GM11168 (cell line): ENCODE measurements around the gene RUNX1.

Experiments
- in situ Hi-C: fragments of 300-500 bp; cut with MboI; formaldehyde crosslinking; loops from one replicate; pipeline ENCODE4 v1.12.0; 2022; ENCODE audit warnings: low sequenced_read_pairs; ENCODE audit not compliant: unreplicated experiment

RUNX1 gene

DNA sequence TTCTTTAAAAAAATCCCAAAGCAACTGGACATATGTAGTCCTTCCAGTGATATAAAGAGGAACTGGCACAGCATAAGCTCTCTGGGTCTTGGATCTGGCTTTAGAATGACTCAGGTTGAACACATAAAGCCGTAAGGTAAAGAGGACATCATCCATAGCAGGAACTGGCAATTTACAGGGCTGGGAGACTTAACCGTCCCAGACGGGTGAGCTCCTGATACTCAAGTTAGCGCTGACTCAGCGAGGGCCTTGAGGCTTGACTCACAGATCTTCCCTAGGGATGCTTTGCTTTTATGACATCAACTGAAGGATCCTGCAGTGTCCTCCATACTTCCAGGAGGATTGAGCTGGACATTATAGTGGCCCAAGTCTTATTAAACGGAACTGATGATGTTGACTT is 226.2 kb downstream of the RUNX1 start:
- in situ Hi-C loops: no loop called here

DNA sequence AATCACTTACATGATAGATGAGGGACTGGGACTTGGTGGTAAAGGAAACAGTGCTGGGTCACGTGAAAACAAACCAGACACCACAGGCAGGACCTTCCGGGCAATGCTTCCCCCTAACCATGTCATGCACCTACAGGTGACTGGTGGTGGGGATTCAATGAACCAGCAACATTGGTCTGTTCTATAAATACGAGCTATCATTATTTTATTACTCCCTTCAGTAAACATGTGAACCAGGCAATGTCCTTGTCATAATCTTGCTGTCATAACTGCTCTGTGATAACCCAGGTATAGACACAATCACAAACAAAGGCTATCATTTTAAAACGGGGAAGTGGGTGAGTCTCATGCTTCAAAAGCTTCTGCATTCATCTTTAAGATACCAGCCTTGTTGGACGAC is 226.9 kb downstream of the RUNX1 start:
- in situ Hi-C loops: no loop called here

DNA sequence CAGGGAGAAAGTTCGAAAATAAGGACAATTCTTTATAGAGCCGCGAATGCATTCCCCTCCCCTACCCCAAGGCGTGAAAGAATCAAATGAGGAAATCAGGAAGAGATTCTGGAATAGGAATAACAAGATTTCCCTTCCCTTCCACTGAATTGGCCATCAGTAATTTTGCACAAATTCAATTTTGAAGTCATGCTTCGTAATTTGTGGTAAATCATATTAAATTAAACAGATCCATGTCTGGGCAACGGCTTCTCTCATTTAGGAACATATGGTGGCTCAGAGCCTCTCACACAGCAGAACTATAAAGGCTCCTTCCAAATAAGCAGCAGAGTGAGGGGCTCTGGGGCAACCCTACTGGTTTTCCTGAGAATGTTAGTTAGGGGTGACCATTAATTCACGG is 227.4 kb downstream of the RUNX1 start:
- in situ Hi-C loops: no loop called here

DNA sequence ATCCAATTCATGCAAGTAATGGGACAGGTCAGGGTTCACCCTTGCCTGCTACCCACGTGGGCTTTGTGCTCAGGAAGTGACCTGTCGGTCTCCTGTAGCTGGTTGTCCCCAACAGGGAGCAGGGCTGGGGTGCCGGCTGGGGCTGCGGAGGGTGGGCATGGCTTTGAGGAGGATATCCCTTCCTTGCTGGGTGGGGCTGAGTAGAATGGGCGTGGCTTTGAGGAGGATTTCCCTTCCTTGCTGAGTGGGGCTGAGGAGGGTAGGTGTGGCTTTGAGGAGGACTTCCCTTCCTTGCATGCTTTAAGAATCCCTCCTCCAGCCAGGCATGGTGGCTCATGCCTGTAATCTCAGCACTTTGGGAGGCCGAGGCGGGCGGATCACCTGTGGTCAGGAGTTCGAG is 229.1 kb downstream of the RUNX1 start:
- in situ Hi-C loops: no loop called here

DNA sequence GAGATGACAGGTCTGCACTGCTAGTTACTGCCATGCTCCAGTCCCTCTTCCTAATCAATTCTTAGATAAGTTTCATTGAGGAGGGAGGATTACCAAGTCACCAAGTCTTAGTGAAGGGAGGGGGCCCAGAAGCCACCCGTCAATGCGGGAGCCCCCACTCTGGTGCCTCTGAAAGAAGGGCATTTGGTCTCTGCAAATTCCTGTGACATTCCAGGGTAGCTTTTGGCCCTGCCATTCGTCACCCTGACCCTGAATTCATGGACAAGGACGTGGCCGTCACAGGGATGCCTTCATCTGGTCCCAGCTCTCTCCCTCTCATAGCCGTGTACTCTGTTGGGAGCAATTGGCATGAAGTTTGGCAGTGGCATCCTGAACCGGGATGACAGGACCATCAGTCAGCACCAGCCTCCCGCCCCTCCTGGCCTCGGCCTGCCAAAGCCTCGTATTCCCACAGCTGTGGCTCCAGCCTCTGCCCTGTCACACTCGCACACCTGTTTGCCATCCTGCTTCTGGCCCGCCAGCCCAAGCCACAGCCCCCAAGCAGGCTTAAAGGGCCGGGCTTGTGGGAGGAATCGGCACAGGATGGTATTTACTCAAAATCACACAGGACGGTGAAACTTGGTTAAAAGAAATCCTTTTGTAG is 229.6 kb downstream of the RUNX1 start:
- in situ Hi-C loops: no loop called here

DNA sequence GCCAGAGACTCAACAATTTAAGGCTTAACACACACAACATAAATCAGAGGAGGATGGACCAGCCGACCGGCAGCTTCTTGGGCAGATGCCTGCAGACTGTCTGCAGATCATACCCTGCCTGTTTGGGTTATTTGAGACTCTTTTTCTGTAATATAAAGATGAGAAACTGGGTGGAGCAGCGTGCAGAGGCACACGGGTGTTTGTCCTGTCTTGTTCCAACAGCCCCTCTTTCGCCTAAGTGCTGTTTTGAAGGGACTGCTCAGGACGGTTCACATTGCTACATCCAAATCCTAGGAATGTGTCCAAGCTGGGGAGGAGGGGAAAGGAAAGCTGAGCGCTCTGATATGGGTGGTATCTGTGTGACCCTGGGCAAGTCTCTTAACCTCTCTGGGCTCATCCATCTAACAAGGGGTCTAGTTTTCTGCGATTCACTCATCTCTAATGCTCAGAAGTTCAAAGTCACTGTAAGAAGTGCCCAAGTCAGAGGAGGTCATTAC is 230.4 kb downstream of the RUNX1 start:
- in situ Hi-C loops: no loop called here

DNA sequence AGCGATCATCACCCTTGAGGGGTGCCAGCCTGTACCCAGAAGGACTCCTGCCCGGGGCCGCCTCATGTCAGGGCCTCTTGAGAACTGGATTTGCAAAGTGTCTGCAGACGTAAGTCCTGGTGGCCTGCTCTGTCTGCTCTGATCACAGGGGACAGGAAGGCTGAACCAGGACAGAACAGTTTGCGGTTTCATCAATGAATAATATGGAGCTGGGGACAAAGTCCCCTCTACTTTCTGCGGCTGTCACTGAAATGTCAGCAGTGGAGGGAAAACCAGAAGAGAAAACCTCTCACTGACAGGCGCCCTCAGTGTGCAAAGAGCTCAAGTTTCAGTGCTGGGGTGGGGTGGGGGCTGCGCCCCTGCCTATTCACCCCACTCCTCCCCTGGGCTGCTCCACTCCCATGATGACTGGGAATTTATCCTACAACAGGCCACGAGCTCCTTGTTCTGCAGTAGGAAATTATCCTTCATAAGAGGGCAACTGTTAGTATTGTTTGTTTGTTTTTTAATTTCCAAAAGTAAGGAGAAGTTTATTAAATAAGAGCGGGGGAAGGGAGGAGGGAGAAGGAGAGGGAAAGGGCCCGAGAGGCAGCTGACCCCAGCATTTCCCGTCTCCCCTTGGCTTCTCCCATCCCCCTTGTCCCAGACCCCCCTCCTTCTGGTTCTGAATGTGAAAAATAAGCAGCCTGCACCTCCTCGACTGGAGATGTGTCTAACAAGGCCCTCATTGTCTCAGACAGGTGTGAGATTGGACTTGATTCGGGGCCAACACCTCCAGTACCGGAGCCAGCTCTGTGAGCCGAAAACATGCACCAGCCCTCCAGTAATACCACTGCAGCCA is 231.1 kb downstream of the RUNX1 start:
- in situ Hi-C loops: no loop called here

DNA sequence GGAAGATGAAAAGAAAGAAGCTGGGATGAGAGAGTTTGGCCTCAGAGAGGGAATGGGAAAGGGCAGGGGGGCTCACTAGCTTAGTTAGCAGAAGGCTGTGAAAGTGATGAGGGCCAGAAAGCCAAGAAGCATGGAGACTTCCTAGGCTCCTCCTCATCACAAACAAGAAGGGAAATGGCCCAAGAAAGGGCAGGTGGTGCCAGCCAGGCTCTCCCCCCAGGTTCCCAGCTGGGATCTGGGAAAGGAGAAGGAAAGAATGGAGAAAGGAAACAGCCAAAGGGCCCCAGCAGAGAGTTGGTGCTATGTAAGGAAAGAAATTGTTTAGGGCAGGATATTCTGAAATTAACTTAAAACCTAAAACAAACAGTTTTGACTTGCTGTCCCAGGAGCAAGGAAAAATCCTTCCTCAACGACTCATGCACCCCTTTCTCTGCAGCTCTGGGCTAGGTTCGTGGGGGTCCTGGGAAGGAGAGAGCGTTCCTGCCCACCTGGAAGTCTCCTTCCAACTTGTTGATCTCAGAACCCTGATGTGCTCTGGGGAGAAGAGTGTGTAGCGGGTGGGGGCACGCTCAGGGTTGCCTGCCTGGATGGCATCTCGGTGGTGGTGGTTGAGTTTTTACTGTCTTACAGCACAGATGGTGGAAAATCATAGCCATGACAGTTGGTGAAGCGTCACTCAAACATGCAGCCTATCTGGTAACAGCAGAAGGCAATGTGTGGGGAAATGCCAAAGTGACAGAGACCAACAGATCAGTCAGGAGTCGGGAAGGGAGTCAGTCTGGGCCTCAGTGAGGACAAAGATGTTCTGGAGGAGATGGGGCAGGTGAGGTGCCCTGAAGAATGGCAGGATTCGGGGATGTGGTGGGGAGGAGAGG is 233.0 kb downstream of the RUNX1 start:
- in situ Hi-C loops: no loop called here

DNA sequence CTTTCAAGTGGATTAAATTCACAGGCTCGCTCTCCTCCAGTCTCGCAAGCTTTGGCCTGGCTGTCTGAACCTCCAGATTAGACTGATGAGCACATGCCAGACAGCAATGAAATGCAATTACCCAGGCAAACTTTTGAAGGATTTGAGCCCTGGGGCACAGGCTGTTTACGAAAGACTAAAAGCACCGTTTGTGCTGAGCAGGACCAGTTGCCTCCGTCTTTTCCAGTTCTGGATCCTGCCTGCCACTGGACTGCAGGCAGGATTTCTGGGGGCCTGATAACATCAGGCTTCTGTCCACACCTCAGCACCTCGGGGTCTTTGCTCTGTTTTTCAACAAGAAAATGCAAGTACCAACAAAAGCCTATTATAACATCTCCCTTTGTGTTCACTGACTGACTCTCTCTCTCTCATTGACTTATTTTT is 234.6 kb downstream of the RUNX1 start:
- in situ Hi-C loops: no loop called here

DNA sequence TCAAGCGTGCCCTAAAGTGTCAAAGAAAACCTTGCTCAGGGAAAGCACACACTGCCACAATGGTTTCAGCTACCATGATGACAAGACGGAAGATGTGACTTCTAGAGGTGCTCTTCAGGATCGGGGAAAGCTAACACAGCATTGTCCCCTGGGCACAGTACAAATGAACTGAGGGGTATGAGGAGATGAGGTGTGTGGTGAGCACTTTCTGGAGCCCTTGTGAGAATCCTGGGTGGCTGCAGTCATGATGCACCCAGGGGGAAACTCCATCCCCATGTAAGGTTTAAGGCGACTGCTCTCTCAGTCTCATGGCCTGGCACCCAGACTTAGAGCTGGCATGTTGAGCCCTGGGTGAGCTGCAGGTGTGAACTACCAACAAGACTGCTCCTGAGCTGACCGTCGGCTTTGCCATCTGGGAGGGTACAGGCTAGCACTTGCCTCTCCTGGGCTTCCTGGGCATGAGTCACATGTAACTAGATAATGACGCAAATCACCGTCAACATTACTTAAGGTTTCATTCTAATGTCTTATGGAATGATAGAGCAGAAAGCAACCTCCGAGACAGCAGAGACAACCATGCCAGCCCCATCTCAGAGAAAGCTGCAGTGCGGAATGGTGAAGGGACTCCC is 235.7 kb downstream of the RUNX1 start:
- in situ Hi-C loops: no loop called here

DNA sequence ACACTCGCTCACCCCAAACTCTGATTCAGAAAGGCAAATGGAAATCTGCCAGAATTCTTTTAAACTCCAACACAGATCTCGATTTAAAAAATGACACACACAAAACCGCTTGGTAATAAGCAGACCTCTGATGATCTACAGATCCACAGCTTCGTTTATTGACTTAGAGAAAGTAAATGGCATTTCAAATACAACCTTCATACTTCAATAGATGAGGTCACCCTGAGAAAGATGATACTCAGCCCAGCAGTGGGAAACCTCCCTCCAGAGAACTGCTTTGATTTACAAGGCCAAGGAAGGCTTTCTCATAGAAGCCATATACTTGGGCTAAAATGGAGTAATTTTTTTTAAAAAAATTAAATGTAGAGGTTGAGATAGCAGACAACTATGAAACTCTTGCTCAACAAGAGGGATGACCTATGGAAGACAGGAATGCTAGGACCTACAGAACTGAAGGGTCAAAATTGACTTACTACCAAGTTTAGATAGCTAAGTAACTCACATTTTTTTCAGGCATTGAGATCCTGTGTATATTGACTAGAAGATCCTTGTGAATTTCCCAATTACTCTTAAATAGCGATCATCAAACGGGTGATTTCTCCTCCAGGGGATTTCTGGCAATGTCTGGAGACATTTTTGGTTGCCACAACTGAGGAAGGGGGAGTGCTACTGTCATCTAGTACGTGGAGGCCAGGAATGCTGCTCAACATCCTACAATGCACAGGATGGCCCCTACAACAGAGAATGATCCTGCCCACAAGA is 236.4 kb downstream of the RUNX1 start:
- in situ Hi-C loops: no loop called here

DNA sequence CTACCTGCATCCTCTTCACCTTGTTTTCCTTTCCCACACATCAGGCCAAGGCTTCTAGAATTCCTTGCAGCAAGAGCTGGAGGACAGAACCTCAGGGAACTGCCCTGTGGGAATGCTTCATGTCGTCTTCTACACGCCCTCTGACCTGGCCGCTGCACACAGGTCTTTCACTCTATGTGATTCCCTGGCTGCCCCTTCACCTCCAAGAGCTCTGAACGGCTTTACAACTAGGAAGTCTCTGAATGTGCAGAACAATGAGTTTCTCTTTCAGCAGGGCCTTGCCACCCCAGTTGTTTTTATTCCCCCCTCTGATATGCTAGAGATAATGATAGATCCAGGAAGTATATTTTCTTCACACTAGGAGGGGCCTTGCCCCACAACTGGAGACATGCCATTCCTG is 237.7 kb downstream of the RUNX1 start:
- in situ Hi-C loops: no loop called here

DNA sequence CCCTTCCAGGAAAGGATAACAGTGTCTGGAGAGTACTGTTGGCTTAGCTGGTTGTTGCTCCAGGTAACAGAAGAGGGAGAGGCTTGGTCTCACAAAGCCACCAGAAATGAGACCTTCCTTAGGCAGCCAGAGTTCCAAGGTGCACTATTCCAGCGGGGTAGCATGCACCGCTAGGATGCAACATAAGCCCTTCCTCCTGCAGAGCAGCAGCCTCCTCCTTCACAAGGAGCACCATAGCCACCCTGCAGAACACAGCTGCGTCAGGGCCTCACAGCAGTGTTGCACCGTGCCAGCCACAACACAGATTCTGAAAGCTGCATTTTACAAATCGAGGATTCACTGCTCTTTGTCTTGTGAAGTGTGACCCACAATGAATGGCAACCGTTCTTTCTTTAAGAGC is 238.3 kb downstream of the RUNX1 start:
- in situ Hi-C loops: no loop called here

DNA sequence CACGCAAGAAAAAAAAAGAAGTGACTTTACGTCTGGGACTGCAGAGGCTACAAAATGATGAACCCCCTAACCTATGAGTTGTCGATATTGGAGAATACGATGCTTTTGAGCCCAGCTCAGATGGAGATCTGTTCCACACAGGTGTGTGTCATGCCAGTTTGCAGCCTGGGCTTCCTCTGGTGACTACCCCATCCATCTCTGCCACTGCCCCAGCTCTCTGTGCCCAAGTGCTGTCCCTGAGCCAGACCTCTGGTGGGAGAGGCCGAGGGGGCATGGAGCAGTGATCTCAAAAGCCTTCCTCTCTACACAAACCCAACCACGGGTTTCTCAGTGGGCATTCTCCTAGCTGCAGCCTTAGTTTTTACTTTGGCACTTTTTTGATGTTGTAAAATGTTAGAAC is 239.3 kb downstream of the RUNX1 start:
- in situ Hi-C loops: no loop called here

DNA sequence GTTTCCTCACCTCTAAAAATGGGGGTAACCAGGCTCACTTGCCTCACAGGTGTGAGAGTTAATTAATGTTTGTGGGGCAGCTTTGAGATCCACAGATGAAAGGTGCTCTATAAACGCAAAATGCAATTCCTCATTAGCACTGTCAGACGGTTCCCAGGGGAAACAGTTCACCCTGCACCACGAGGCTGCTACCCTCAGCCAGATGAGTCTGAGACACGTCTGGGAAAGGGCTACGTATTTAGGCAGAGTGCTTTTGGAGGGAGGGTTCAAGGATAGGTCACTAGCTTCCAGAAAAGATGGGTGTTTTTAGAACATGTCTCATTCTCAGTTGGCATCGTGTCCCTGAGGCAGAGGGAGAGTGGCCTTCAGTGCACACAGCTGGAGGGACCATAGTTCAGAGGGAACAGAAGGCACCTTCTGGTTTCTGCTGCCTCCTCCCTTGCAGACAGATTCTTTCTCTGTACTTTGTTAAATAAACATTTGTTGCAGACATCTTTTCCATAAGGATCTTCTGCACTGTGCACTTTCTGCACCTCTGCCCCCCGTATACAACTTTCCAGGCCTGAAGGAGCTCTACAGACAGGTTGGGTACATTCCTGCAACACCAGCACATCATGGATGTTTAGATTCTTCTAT is 240.4 kb downstream of the RUNX1 start:
- in situ Hi-C loops: no loop called here

DNA sequence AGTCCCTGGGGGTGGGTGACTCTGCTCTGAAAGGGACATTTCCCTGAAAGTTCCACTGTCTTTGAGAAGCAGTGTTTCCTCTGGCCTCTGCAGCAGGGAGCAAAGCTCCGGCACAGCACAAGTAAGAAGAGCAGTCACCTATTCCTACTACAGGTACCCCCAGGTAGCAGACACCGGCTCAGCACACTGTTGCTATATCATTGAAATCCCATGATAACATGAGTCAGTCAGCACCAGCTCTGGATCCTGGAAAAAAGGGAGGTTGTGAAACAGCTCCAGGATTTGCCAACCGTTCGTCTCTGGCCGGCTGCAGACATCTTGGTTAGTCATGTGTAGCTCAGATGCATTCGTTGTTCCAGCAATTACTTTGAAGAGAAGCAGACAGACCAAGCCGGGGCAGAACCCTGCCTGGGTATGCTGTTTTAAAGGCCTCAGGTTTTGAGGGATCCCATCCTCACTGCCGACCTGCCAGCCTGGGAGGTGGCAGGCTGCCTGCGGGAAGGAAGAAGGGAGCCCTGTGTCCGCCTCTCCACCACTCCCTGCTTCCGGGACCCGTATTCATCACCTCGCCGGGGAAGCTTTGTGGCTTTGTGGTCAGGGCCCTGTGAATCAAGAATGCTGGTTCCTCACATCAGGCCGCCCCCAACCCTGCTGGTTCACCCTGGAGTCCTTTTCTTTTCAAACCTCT is 241.1 kb downstream of the RUNX1 start:
- in situ Hi-C loops: no loop called here

DNA sequence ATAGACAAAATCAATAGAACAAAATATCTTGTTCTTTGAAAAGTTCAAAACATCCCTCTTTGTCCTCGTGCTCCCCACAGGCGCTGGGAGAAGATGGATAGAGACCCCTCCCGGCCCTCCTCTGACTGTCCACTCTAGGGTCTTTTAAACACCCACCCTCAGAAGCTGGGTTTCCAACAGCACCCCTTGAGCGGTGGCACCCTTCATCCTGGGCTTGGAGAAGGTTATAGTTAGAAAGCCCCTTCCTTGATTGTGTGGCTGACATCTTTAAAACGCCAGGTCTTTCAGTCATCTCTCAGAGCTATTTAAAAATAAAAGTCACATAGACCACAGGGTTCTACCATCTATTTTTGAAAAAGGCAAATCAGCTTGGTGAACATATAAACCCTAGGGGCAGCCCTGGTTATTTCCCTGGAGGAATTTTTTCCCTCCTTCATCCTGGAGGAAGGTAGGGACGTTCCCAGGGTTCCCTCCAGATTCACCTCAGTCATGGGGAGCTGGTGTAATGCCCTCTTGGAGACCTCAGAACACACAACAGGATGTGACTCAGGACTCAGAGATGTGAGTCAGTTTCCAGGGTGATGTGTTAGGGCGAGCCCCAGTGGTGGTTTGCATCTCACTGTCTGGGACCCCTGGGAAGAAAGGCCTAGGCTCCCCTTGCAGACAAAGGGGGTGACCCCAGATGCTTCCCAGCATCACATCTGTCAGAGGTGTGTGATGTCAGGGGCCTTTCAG is 241.8 kb downstream of the RUNX1 start:
- in situ Hi-C loops: no loop called here

DNA sequence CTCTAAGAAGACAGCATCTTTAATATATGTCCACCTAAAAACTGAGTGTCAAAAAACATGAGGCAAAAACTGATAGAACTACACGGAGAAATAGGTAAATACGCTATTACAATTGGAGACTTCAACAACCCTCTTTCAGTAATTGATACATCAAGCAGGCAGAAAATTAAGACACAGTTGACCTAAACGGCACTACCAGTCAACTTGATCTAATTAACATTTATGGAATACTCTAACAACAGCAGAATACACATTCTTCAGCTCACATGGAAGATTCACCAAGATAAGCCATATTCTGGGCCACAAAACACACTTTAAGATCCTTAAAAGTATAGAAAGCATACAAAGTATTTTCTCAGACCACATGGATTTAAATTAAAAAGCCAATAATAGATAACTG is 242.7 kb downstream of the RUNX1 start:
- in situ Hi-C loops: no loop called here
